HG03442 (cell line): ENCODE data around the gene C1orf146.
"Not testable (repeated sequence)": the region's sequence is repeated elsewhere in the genome, so short reads cannot be mapped to it uniquely, and the experiment has no call there.

Experiments used
- ATAC-seq: cut with Tn5 transposase; IDR thresholded peaks from one replicate; pipeline ENCODE4 v1.9.1; 2021; ENCODE audit warnings: mild to moderate bottlenecking, moderate library complexity; ENCODE audit not compliant: unreplicated experiment

C1orf146 gene

DNA sequence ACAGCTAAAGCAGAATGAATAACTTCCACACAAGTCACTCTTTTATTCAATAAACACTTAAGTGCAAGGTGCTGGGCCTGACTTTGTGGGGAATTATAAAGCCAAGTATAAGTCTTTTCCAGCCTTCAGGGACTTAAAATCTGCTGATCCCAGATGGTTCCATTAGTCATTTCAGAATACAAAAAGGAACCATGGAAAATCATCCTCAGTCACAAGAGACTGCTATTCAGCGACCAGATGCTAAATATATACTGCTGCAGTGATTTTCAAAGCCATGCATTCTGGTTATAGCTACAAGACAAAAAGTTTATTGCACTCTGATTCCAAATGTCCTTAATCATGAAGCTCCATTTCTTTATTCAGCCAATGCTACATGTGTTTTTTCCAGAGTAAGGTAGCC lies 55.3 kb downstream of the C1orf146 start:
- no peak for ATAC-seq

DNA sequence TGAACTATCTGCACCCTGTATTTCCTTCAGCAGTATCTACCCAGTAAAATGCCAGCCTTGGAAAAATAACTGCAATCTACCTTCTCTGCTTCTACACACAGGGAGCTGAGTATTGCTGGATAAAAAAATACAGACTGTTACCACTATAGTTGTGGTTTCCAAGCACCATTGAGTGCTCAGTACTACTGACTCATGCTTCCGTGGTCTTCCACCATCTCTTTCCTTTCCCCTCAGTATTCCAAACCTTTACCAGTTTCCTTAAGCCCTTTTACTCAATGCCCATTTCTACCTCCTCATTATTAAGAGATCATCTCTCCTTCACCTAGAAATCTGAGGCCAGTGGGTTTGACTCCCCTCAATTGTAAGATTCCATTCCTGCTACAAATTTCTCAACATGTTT lies 57.2 kb downstream of the C1orf146 start:
- ATAC-seq, result no peak

DNA sequence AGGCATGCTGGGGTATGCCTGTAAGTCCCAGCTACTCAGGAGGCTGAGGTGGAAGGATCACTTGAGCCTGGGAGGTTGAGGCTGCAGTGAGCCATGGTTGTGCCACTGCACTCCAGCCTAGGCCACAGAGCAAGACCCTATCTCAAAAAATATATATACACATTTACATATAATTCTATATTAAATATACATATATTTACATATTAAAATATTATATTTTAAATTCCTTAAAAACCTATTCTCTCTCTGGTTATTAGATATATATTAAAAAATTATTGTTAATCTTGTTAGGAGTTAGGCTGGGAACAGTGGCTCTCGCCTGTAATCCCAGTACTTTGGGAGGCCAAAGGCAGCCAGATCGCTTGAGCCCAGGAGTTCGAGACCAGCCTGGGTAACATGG lies 58.4 kb downstream of the C1orf146 start:
- ATAC-seq, result no peak

DNA sequence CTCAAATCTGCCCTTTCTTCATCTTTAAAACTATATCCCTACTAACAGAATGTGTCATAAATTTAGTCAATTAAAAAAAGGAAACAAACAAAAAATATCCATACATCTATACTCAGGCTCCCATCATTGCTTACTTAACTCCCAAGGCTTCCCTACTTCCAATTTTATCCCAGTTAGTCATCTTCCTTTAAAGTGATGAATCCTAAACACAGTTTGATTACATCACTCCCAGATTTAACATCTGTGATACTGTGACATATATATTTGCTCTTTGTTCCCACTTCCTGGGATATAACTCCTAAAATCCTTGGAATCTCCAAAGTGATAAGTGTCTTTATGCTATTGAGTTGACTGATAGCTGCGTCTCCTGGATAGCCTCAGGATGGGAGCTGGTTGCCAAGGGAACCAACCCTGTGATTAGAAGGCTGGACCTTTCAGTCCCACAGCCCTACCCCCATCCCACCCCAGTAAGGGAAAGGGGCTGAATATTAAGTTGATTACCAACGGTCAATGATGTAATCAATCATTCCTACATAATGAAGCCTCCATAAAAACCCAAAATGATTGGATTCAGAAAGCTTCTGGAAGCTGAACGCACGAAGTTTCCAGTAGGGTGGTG lies 59.5 kb downstream of the C1orf146 start:
- no peak for ATAC-seq

DNA sequence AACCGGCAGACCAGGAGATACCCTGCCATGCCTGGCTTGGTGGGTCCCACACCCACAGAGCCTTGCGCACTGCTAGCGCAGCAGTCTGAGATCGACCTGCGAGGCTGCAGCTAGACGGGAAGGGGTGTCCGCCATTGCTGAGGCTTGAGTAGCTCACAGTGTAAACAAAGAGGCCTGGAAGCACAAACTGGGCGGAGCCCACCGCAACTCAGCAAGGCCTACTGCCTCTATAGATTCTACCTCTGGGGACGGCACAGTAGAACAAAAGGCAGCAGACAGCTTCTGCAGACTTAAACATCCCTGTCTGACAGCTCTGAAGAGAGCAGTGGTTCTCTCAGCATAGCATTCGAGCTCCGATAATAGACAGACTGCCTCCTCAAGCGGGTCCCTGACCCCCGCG lies 62.1 kb downstream of the C1orf146 start:
- ATAC-seq, result not testable (repeated sequence)

DNA sequence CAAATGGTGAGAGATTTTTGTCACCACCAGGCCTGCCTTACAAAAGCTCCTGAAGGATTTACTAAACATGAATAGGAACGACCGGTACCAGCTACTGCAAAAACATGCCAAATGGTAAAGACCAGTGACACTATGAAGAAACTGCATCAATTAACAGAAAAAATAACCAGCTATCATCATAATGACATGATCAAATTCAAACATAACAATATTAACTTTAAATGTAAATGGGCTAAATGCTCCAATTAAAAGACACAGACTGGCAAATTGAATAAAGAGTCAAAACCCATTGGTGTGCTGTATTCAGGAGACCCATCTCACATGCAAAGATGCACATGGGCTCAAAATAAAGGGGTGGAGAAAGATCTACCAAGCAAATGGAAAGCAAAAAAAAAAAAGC lies 63.7 kb downstream of the C1orf146 start:
- not testable (repeated sequence) for ATAC-seq

DNA sequence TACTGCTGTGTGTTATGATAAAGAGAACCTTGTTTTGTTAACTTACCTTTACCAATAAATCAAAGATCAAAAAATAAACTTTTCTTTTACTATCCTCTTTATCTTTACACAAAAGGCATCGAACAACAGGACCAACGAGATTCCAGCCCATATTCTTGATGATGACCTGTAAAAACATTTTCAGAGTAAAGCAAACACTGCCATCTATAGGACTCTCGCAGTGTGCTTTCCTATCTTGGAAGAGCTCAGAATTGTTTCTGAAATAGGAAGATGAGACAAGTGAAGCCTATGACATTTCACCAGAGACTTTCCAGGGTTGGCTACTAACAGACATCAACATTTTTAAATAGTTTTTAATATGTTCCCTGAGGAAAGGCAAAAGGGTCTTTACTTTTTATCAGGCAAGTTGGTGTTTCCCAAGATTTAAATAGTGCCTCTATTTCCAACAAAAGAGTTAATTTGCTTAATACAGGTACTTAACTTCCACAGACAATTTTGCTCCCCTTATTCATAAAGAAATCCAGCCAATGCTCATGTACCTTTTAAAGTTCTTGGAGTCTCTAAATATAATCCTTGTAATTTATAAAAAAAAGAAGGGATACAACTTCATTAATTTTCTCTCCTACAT lies 73.8 kb downstream of the C1orf146 start:
- ATAC-seq, result no peak
